NOMO-1 treated with DMSO at 0.1 percent for 48 hours (cell line): ENCODE results near the gene ABCF1.
A peak's percentile ranks its signal among the peaks of the same experiment; 100 is the strongest.

Experiments
- DNase-seq: peaks from one replicate; lab custom pipeline; 2025; ENCODE audit not compliant: unreplicated experiment; lab: John Stamatoyannopoulos, UW

The ABCF1 gene

GRCh38 chr6:30599625-30600324 is 28.5 kb downstream of the ABCF1 start:
- DNase-seq, result no peak

DNA sequence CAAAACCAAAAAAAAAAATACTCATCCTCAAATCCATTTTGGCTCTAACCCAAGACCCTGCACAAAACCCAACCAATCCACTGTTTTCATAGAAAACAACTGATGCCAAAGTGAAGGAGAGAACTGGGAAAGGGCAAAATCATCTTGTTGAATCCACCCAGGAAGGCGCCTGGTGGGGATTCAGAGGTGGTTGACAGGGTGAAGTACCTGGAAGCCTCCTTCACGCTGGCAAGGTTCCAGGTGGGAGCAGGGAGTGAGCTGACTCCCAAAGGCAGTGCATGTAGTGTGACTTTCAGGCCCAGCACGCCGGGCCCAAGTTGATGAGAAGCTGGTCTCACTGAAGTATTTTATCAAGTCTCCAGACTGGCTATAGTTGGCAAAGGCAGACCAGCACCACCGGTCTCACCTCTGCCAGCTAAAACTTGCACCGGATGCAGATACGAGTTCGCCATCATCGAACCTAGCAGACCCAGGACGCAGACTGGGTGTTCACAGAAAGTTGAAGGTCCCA is 29.3 kb downstream of the ABCF1 start:
- no peak for DNase-seq

GRCh38 chr6:30601436-30601814 is 30.2 kb downstream of the ABCF1 start:
- no peak for DNase-seq

DNA sequence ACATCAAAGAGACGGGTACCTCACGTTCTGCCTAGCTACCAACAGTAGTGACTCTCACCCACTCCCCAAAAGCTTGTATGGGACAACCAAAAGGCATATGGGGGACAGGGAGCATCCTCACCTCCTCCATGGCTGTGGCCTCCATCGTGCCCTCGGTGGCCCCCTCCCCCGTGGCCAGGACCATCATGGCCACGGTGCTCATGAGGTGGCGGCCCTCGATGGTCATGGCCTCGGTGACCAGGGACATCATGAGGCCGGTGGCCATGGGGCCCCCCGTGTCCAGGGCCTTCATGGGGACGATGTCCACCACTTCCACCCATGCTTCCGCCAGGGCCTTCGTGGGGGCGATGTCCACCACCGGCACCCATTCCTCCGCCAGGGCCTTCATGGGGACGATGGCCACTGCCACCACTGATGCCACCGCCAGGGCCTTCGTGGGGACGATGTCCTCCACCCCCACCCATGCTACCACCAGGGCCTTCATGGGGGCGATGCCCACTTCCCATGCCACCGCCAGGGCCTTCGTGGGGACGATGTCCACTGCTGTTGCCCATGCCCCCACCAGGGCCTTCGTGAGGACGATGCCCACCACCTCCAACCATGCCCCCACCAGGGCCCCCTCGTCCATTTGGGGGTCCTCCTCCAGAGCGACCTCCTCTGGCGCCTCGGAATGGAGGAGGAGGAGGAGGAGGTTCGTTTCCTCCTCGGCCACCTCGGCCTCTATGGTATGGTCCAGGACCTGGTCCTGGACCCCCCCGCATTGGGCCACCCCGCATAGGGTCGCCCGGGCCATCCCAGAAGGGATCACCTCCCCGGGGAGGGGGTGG is 30.8 kb downstream of the ABCF1 start:
- no peak for DNase-seq

DNA sequence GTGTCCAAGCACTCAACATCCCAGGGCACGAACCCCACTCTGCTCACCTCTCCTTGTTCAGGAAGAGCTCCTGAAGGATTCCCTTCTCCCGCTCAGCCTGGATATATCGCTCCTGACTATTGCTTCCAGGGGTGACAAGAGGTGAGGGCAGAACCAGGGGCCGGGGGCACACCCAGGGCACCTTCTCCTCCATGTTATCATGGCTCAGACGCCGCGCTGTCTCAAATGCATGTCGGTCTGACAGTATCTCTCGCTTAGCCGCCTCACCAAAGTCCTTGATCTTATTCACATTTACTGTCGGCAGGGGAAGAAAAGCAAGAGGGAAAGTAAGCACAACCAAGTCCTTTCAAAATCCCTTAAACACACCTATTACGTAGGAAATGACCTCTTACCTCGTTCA is 32.7 kb downstream of the ABCF1 start:
- no peak for DNase-seq

GRCh38 chr6:30610065-30610464 is 38.8 kb downstream of the ABCF1 start:
- DNase-seq, result no peak

- DNase-seq, result no peak
Measured at GRCh38 chr6:30611150-30611855, 40.1 kb downstream of the ABCF1 start.

GRCh38 chr6:30611856-30612194 is 40.6 kb downstream of the ABCF1 start:
- no peak for DNase-seq

DNA sequence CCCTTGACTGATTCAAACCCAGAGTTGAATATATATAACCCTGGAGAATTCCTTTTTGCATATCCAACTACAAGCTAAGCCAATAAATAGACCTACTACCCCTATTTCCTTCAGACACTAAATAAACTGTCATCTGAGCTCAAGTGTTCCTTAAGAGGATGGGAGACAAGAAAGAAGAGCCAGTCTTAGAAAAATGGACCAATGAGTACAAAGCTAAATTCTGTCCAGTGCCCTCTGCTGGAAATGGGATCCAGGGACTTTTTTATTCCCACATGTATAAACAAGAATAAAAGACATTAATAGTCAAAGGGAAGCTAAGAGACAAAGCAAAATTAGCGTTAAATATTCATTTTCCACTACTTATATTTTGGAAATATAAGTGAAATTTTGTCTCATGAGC is 41.0 kb downstream of the ABCF1 start:
- DNase-seq, result no peak

DNA sequence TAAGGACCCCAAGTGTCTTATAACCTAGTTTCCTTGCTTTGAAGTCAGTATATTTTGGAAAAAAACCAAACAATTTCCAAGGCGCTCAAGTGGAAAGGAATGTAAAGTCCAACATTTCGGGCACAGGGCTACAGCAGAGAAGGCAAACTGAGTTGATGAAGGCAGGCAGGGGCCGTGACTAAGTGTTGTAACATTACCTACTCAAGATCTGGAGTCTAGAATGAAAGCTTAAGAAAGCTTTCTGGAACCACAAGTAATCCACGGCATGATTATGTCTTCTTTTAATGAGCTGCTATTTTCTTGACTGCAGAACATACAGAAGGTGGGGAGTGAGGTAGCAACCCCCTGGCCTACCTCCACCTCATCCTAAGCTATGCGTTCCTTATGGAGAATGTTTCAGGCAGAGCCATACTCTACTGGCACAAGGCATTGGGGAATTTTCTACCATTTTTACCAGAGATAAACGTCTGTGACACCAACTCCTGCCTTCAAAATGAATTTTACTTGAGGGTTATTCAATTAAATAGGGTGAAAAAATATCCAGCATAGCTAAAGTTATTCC is 41.5 kb downstream of the ABCF1 start:
- no peak for DNase-seq

GRCh38 chr6:30613251-30614043 is 42.2 kb downstream of the ABCF1 start:
- DNase-seq, result peak; percentile 25

- no peak for DNase-seq
Measured at GRCh38 chr6:30614044-30614842, 43.0 kb downstream of the ABCF1 start.

DNA sequence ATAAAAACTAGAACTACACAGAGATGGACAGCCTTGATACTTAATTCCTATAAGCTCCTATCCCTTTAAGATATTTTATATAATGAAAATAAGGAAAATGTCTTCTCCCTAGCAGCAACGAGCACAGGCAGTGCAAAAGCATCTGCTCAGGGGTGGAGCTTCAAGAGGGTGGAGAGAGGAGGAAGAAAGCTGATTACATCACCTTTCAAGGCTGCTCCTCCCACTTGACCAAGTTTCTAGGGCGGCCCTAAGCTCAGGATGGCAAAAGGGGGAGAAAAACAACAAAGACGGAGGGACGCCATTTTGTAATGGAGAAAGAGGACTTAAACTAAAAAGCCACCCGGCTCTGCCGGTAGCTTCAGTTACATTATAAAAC is 43.6 kb downstream of the ABCF1 start:
- peak; percentile 95 for DNase-seq

DNA sequence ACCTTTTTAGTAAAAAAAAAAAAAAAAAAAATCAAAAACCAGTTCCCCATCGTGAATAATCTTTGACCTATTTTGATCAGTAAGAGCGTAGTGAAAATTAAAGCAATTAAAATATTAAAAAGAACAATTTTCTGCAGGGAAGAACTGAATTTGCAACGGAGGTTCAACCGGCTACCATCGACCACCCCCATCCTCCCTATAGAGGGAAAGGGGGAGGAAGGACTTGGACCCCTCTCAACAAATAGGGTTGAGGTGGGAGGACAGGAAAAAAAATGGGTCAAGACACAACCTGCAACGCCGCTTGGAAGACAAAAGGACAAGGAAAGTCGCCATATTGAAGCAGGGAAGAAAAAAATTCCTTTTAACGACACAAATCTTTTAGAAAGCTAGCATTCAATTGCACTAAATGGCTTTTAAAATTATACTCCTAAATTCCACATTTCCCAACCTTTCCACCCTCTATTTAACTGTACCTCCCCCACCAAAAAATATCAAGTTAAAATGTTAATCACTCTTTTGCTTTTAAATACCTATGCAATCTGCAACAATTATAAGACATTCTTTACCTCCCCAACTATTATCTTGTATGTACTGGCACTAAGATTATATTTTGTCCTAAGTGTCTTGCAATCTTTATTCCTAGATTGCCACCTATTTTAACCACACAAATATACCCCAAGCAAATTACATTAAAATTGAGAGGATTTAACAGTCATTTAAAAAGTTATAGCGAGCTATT is 44.1 kb downstream of the ABCF1 start:
- peak; percentile 70 for DNase-seq

DNA sequence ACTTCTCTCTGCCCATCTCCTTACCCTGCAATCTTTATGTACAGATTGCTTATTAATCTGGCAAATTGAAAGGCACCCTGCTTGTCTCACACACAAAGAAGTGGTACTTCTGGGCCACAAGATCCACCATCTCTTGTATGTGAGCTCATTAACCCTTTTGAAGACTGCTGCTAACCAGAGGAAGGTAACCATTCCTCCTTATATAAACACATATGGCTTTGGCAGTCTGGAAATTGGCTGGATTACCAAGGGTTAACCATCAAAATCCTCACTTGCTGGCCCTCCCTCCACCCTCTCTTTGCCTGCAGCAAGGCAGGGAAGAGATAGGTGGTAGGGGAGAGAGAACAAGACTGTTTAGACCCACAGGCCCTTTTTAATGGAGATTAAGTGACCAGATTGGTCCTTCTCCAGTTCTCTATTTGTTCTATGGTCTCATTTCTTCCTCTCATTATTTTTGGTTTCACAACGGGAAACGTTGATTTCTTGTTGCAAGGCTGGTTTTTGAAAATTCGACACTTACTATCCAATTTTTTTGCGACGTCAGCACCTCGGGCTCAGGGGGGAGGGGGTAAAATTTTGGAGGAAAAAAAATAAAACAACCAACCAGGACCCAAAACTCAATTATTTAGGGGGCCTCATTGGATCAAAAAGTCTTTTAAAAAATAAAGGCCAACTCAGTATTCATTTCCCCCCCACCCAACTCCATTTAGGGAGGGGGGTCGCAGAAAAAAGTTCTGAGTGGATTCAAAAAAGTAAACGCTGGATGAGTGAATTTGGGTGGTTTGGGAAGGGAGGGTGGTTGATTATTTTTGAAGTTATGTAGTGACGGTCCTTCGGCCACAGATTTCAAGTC is 44.9 kb downstream of the ABCF1 start:
- DNase-seq, result peak; percentile 53

GRCh38 chr6:30616811-30617564 is 45.7 kb downstream of the ABCF1 start, which contains the start of gene PPP1R10:
Gene PPP1R10 (minus strand): TSS chr6:30617243. CDS start chr6:30609944, 7,299 bp downstream.
- peak; percentile 100 for DNase-seq

DNA sequence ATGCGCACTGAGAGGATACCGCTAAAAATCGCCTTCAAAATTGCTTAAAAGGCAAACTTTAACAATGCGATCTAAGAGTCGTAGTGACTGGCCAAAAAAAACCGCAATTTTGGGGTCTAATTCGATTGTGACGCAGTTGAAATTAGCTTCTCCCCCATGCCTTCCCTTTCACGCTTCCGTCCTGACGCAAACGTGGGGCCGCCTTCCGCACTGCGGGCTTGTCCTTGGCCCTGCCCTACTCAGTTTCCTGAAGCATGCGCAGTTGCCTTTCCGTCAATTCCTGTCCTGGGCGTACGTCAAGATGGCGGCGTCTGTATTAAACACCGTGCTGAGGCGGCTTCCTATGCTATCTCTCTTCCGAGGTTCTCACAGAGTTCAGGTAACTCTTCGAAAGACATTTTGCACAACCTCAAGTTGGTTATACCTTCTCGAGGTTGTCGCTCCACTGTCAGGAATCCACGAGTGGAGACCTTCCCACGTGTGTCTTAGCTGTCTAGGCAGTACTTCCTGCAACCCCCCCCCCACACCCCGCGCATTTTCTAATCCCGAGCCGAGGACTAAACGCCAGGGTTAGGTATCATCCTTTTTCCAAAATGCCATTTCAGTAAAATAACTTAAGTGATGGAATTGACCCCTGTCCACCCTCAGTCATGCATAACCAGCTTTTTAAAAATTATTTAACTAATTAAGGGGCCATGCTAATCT is 46.5 kb downstream of the ABCF1 start, which contains the start of gene MRPS18B:
MRPS18B (plus strand) TSS at position 276 of the 705 bp plus-strand sequence; CDS start at position 302, 26 bp downstream.
- DNase-seq, result peak; percentile 98
